Activated CD4-positive, alpha-beta memory T cell treated with anti-CD3 and anti-CD28 coated beads for 36 hours (primary cell): ENCODE data around the gene HELQ. TPM values are rescaled to one million over a fixed set of nuclear protein-coding genes. Genes with fewer than 3 reads are reported as not detected.

Experiments used
- CTCF ChIA-PET: fragments of 350-600 bp; sonication (Branson Sonifier 250); formaldehyde crosslinking; loops from one replicate; lab custom pipeline; 2021; ENCODE audit warnings: antibody characterized with exemption, inconsistent platforms; lab: Charles Lee
- POLR2A ChIA-PET: fragments of 350-600 bp; sonication (Branson Sonifier 250); formaldehyde crosslinking; loops from one replicate; lab custom pipeline; 2021; ENCODE audit warnings: antibody characterized with exemption; lab: Charles Lee
- DNase-seq: peaks from one replicate; pipeline ENCODE4 v3.0.0-alpha.2; 2020
- H3K27ac Mint-ChIP-seq: one replicate; pipeline ENCODE4 v1.8.0; 2021; ENCODE audit warnings: mixed read lengths
- H3K27me3 Mint-ChIP-seq: one replicate; pipeline ENCODE4 v1.8.0; 2021; ENCODE audit warnings: mixed read lengths
- H3K36me3 Mint-ChIP-seq: one replicate; pipeline ENCODE4 v1.8.0; 2021; ENCODE audit warnings: mixed read lengths
- H3K4me1 Mint-ChIP-seq: one replicate; pipeline ENCODE4 v1.8.0; 2021; ENCODE audit warnings: low read depth, mixed read lengths
- H3K4me3 Mint-ChIP-seq: one replicate; pipeline ENCODE4 v1.8.0; 2021; ENCODE audit warnings: mild to moderate bottlenecking, mixed read lengths
- H3K9me3 Mint-ChIP-seq: one replicate; pipeline ENCODE4 v1.8.0; 2021; ENCODE audit warnings: mixed read lengths
- intact Hi-C: fragments of 100-400 bp; cut with micrococcal nuclease; formaldehyde crosslinking; loops from one replicate; pipeline ENCODE4 v1.15.1; 2023
- total RNA-seq, 2 experiments: library from RNA; stranded (reverse); gene quantifications; one replicate each; pipeline ENCODE4 v1.2.3, GENCODE V29; 2021

The HELQ gene
- total RNA-seq, 2 experiments from 2014 or later, result 9.5 to 13.3 TPM

DNA sequence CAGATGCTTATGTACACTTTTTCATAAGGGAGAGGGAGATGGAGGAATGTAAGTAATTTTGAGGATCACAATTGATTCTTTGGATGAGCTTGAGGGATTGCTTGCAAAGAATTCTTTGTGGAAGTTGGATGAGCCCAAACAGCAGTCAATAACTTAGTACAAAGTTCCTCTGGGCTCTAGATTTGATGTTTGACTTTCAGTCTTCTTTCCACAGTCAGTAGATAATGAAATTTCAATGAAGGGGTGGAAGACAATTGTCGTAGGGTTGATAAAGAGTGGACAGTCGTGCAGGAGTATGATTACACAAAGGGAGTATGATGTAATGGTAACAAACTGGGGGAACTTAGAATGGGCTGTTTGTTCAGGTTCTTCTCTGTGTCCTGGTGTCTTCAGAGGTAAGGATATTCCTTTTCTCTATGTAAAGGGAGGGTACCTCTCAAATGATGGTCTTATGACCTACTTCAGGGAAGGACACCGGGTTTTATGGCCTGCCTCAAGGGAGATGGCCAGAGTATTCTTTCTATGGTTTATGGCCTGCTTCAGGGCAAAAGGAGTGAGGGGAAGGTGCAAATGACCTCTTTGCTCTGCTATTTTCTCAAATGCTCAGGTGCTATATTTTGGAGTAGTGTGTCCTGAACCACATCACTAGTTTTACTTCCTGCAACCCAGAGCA is 31.0 kb upstream of the HELQ start:
- H3K9me3 Mint-ChIP-seq, result no peaks in the 10 kb centered on the region
- no peak overlapping the region for H3K27ac Mint-ChIP-seq
- ChIA-PET CTCF (interaction anchor here (0.6 to 1.4 kb wide), 4 partner anchors 22 to 153 kb away, joined by 3 read pairs; no protein-coding TSS in a partner anchor), POLR2A (interaction anchor here (1.7 kb wide), 1 partner anchor 12 kb away, joined by 4 read pairs; no protein-coding TSS in a partner anchor)
- no peak for DNase-seq
- H3K4me3 Mint-ChIP-seq, result no peak overlapping the region
- intact Hi-C loops, result loop anchor here (10.0 kb wide), 1 partner anchor 132 kb away; no protein-coding TSS in a partner anchor
- peaks cover 2% of the 10 kb centered on the region for H3K36me3 Mint-ChIP-seq
- H3K27me3 Mint-ChIP-seq, result no peaks in the 10 kb centered on the region
- peaks cover 14% of the 10 kb centered on the region for H3K4me1 Mint-ChIP-seq

- Mint-ChIP-seq H3K9me3 (no peaks in the 10 kb centered on the region), H3K4me3 (peak within 1 kb of the TSS; percentile 91), H3K4me1 (peaks cover 14% of the 10 kb centered on the region), H3K36me3 (peaks cover 2% of the 10 kb centered on the region), H3K27me3 (no peaks in the 10 kb centered on the region), H3K27ac (peak within 1 kb of the TSS; percentile 94)
- peak; percentile 95 for DNase-seq
- ChIA-PET CTCF (interaction anchor here (1.2 to 1.3 kb wide), 2 partner anchors 155 to 160 kb away, joined by 3 to 7 read pairs; no protein-coding TSS in a partner anchor), POLR2A (interaction anchor here (0.8 to 1.7 kb wide), 3 partner anchors 14 to 201 kb away, joined by 3 to 4 read pairs (median 4); no protein-coding TSS in a partner anchor)
- intact Hi-C loops, result loop anchor here (1.0 to 10.0 kb wide), 4 partner anchors 29 to 200 kb away; partner anchors contain the start of genes COQ2, GPAT3 and HELQ
Observed at GRCh38 chr4:83484500-83485461, 29.2 kb upstream of the HELQ start, which contains the start of gene ABRAXAS1. TSS of gene ABRAXAS1 (minus strand) at chr4:83485100. CDS start at chr4:83485072, 28 bp downstream.

GRCh38 chr4:83473966-83474365 is 18.3 kb upstream of the HELQ start:
- ChIA-PET CTCF (interaction anchor here (1.3 kb wide), 1 partner anchor 35 kb away, joined by 3 read pairs; no protein-coding TSS in a partner anchor), POLR2A (interaction anchor here (1.4 kb wide), 1 partner anchor 19 kb away, joined by 3 read pairs; the partner anchor contains the start of genes HELQ and MRPS18C)
- DNase-seq, result no peak
- Mint-ChIP-seq H3K4me1 (no peaks in the 10 kb centered on the region), H3K4me3 (no peak overlapping the region), H3K36me3 (peaks cover 17% of the 10 kb centered on the region), H3K9me3 (no peaks in the 10 kb centered on the region), H3K27ac (no peak overlapping the region), H3K27me3 (no peaks in the 10 kb centered on the region)
- intact Hi-C loops, result no loop called here

DNA sequence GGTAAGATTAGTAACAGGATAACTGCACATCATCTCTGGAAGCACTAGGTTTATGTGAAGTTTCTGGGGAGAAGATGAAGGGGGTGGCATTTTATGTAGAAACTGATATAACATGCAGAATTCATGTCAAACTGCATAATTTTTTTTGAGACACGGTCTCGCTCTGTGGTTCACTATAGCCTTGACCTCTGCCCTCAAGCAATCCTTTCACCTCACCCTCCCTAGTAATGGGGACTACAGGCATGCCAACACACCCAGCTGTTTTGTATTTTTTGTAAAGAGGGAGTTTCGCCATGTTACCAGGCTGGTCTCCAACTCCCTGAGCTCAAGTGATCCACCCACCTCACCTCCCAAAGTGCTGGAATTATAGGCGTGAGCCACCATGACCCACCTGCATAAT is 17.8 kb upstream of the HELQ start:
- Mint-ChIP-seq H3K36me3 (peaks cover 19% of the 10 kb centered on the region), H3K4me1 (no peaks in the 10 kb centered on the region), H3K27me3 (no peaks in the 10 kb centered on the region), H3K4me3 (no peak overlapping the region), H3K9me3 (no peaks in the 10 kb centered on the region), H3K27ac (peak overlapping the region; percentile 13)
- ChIA-PET CTCF (interaction anchor here (0.8 to 1.3 kb wide), 2 partner anchors 36 to 158 kb away, joined by 3 to 5 read pairs; no protein-coding TSS in a partner anchor), POLR2A (interaction anchor here (1.4 kb wide), 1 partner anchor 18 kb away, joined by 3 read pairs; the partner anchor contains the start of genes HELQ and MRPS18C)
- intact Hi-C loops, result no loop called here
- DNase-seq, result no peak

DNA sequence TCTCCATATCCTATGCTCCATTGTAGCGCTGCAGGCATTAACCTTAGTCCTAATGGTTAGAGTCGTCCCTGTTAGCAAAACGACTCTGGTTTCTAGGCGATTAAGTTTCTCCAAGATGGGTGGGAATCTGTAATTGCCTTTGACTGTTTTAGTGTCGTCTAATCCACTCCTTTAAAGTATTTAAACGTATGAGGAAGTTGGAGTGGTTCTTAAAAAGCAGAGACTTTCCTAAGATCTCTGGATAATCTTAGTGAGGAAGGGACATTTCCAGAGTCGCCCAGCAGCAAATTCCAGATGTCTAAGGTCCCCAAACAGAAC is 520 bp upstream of the HELQ start:
- Mint-ChIP-seq H3K4me3 (peak overlapping the region; percentile 100), H3K27ac (peak overlapping the region; percentile 100), H3K9me3 (no peaks in the 10 kb centered on the region), H3K36me3 (peaks cover 48% of the 10 kb centered on the region), H3K4me1 (peaks cover 44% of the 10 kb centered on the region), H3K27me3 (peaks cover 2% of the 10 kb centered on the region)
- DNase-seq, result no peak
- CTCF ChIA-PET, result interaction anchor here (0.9 to 1.0 kb wide), 2 partner anchors 172 to 551 kb away, joined by 3 to 7 read pairs; partner anchors contain the start of gene COQ2
- POLR2A ChIA-PET, result interaction anchor here (1.6 to 2.0 kb wide), 3 partner anchors 17 to 172 kb away, joined by 3 to 14 read pairs (median 6); partner anchors contain the start of gene COQ2
- intact Hi-C loops, result loop anchor here (1.0 to 5.0 kb wide), 2 partner anchors 1024 to 1082 kb away; partner anchors contain the start of genes ENOPH1 and HNRNPDL

DNA sequence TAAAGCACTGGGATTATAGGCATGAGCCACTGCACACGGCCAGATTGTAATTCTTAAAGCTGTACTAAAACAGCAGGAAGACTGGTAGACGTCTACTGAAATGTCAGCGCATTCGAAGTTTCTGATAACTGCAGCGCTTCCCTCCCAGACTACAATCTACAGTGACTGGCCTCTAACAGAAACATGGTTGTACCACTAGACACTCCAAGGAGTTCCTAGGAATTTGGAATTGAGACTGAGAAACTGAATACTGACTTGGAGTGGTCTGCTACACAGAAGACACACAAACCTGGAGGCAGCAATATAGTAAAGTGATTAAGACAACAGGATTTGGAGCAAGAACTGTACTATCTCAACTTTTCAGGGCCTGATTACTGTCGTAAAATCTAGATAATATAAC is 937 bp downstream of the HELQ start:
- intact Hi-C loops, result loop anchor here (1.0 to 5.0 kb wide), 9 partner anchors 31 to 1022 kb away; partner anchors contain the start of genes ABRAXAS1, COPS4, COQ2 and ENOPH1
- Mint-ChIP-seq H3K9me3 (no peaks in the 10 kb centered on the region), H3K27ac (peak overlapping the region; percentile 100), H3K4me3 (peak overlapping the region; percentile 100), H3K4me1 (peaks cover 47% of the 10 kb centered on the region), H3K36me3 (peaks cover 48% of the 10 kb centered on the region), H3K27me3 (peaks cover 2% of the 10 kb centered on the region)
- POLR2A ChIA-PET, result interaction anchor here (1.1 to 2.0 kb wide), 4 partner anchors 19 to 235 kb away, joined by 3 to 14 read pairs (median 4); partner anchors contain the start of gene COQ2
- no peak for DNase-seq
- CTCF ChIA-PET, result interaction anchor here (1.0 to 2.0 kb wide), 5 partner anchors 13 to 172 kb away, joined by 3 to 7 read pairs (median 6); partner anchors contain the start of gene COQ2

GRCh38 chr4:83449009-83449408 is 6.6 kb downstream of the HELQ start:
- Mint-ChIP-seq H3K36me3 (peaks cover 29% of the 10 kb centered on the region), H3K9me3 (no peaks in the 10 kb centered on the region), H3K4me3 (no peak overlapping the region), H3K27me3 (no peaks in the 10 kb centered on the region), H3K4me1 (peaks cover 25% of the 10 kb centered on the region), H3K27ac (no peak overlapping the region)
- intact Hi-C loops, result no loop called here
- ChIA-PET POLR2A (no interaction called here), CTCF (no interaction called here)
- no peak for DNase-seq

DNA sequence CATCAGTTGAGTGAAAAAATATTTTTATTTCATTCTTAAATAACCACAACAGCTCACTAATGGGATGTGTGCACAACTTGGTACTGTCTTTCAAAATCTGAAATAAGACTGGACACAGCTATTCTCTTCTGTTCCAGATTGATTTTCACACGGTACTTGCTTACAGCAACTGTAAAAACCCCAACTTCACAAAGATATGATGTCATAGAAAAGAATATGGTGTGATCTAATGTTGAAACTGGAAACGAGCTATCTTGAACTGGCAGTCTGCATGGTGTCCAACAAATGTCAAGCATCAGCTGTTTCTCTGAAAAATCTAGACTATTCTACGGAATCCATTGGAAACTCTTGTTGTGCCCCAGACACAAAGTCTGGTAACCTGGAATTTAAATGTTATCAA is 14.7 kb downstream of the HELQ start:
- intact Hi-C loops, result no loop called here
- no peak overlapping the region for H3K27ac Mint-ChIP-seq
- no peak overlapping the region for H3K4me3 Mint-ChIP-seq
- ChIA-PET POLR2A (no interaction called here), CTCF (interaction anchor here (1.3 kb wide), 1 partner anchor 132 kb away, joined by 3 read pairs; no protein-coding TSS in a partner anchor)
- H3K4me1 Mint-ChIP-seq, result no peaks in the 10 kb centered on the region
- no peaks in the 10 kb centered on the region for H3K27me3 Mint-ChIP-seq
- no peaks in the 10 kb centered on the region for H3K9me3 Mint-ChIP-seq
- no peak for DNase-seq
- peaks cover 22% of the 10 kb centered on the region for H3K36me3 Mint-ChIP-seq

GRCh38 chr4:83440148-83440814 is 15.3 kb downstream of the HELQ start:
- no peaks in the 10 kb centered on the region for H3K4me1 Mint-ChIP-seq
- H3K27ac Mint-ChIP-seq, result no peak overlapping the region
- ChIA-PET POLR2A (no interaction called here), CTCF (interaction anchor here (1.3 kb wide), 1 partner anchor 131 kb away, joined by 3 read pairs; no protein-coding TSS in a partner anchor)
- H3K27me3 Mint-ChIP-seq, result no peaks in the 10 kb centered on the region
- no peak for DNase-seq
- no peak overlapping the region for H3K4me3 Mint-ChIP-seq
- intact Hi-C loops, result no loop called here
- H3K36me3 Mint-ChIP-seq, result peaks cover 22% of the 10 kb centered on the region
- no peaks in the 10 kb centered on the region for H3K9me3 Mint-ChIP-seq

DNA sequence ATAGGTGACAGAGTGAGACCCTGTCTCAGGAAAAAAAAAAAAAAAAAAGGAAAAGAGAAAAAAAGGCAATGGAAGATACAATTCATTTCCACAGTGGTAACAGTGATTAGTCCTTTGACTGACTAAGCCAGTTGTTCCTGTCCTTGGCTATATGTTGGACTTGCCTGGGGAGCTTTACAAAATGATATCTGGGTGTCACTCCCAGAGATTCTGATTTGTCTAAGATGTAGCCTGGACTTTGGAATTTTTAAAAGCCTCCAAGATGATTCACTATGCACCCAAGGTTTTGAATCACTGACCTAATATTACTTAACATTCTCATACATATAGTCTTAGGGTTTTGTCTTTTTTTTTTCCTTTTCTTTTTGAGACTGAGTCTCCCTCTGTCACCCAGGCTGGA is 16.9 kb downstream of the HELQ start:
- Mint-ChIP-seq H3K4me3 (no peak overlapping the region), H3K9me3 (no peaks in the 10 kb centered on the region), H3K27me3 (no peaks in the 10 kb centered on the region), H3K4me1 (no peaks in the 10 kb centered on the region), H3K27ac (no peak overlapping the region), H3K36me3 (peaks cover 15% of the 10 kb centered on the region)
- no peak for DNase-seq
- intact Hi-C loops, result no loop called here
- POLR2A ChIA-PET, result no interaction called here
- CTCF ChIA-PET, result no interaction called here

- Mint-ChIP-seq H3K9me3 (no peaks in the 10 kb centered on the region), H3K4me1 (no peaks in the 10 kb centered on the region), H3K36me3 (peaks cover 12% of the 10 kb centered on the region), H3K27ac (no peak overlapping the region), H3K27me3 (no peaks in the 10 kb centered on the region), H3K4me3 (no peak overlapping the region)
- ChIA-PET POLR2A (no interaction called here), CTCF (no interaction called here)
- no peak for DNase-seq
- intact Hi-C loops, result no loop called here
Observed at GRCh38 chr4:83436680-83437079, 18.9 kb downstream of the HELQ start.
